Gastrocnemius medialis (tissue), 4 donors: ENCODE results near the gene GUCA1C.

Source experiments
- CTCF ChIP-seq, 5 experiments: fragments of 450-650 bp in 3 of 5; fragments of 200-600 bp in 2 of 5; sonication (generic) in 2 of 5; IDR thresholded peaks in 4 of 5; conservative IDR thresholded peaks in 1 of 5; 1 replicate in 4 of 5; 2 replicates in 1 of 5; pipeline ENCODE4 v1.5.1; 2016 to 2019; ENCODE audit warnings: antibody characterized with exemption in 5 of 5, mild to moderate bottlenecking in 3 of 5, moderate library complexity in 3 of 5
- POLR2A ChIP-seq, 2 donors: fragments of 450-650 bp; IDR thresholded peaks; one replicate each; pipeline ENCODE4 v1.6.1; 2017; ENCODE audit warnings: antibody characterized with exemption in 2 of 2, mild to moderate bottlenecking in 2 of 2, moderate library complexity in 2 of 2

GRCh38 chr3:108970561-108970960 is 16.9 kb upstream of the GUCA1C start:
- TF ChIP-seq CTCF (IDR thresholded peaks at IDR 0.05 in 4 of 5, conservative IDR thresholded peaks at IDR 0.05 in 1 of 5) (no peak), POLR2A (IDR thresholded peaks at IDR 0.05) (no peak)
